ENCODE measurements around the gene MEPE. TPM values are rescaled to one million over a fixed set of nuclear protein-coding genes. Genes with fewer than 3 reads are reported as not detected.

MEPE gene, protein sequence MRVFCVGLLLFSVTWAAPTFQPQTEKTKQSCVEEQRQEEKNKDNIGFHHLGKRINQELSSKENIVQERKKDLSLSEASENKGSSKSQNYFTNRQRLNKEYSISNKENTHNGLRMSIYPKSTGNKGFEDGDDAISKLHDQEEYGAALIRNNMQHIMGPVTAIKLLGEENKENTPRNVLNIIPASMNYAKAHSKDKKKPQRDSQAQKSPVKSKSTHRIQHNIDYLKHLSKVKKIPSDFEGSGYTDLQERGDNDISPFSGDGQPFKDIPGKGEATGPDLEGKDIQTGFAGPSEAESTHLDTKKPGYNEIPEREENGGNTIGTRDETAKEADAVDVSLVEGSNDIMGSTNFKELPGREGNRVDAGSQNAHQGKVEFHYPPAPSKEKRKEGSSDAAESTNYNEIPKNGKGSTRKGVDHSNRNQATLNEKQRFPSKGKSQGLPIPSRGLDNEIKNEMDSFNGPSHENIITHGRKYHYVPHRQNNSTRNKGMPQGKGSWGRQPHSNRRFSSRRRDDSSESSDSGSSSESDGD
- polyA plus RNA-seq: not detected in 2 replicates

DNA sequence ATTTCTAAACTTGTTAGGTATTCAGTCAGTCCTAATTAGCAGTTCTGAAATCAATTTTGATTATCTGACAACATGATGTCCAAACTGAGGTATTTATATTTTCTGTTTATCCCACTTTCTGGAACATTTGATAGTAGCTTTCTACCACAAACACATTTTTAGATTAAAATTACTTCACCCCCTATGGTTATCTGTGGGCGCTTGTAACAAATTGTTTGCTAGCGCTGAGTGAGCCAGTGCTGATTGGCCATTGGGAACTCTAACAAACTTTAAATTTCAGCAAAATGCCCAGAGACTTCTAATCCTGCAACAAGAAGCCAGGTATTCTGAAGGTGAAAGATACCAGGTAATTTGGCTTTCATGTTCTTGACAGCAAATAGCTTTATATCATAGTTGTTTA, at the start of gene MEPE:
Gene MEPE (plus strand): TSS at position 301 of the 400 bp plus-strand sequence. CDS start 1,746 bp downstream, outside the sequence.

DNA sequence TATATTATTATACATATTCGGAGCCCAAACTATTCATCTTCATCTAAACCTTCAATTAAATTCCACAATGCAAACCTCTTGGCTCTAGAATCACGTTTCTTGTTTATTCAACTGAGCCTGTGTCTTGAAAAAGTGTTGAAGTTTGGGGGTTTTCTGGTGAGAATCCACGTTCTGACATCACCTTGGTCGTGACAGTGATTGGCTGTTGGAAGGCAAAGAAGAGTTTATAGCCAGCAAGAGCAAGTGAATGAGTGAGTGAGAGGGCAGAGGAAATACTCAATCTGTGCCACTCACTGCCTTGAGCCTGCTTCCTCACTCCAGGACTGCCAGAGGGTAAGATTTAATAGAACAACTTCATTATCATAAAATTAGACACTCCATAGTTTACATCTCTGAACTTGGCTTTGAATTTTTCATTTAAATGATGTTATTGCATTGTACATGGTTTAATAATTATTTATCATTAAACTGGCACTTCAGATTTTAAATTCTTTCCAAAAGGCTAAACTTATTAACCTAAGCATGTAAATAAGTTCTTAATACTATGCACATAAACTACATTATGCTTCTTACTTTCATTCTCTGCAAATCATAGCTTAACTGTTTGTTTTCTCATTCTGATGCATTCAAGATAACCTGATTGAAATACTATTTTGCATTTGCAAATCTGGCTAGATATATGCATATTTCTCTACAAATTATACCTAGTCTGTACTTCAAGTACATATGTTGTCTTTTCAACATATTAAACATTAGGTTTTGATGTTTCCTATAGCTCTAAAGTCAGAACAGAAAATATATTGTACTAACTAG, 33.3 kb upstream of the MEPE start, which contains the start of gene IBSP:
Gene IBSP (plus strand): TSS at position 254 of the 813 bp plus-strand sequence. CDS start 2,808 bp downstream, outside the sequence.

Other genes starting within 250 kb of the MEPE start
- gene DSPP, start 224.4 kb upstream of the MEPE start, polyA plus RNA-seq: not detected in 2 replicates
- not detected in 2 replicates for gene DMP1, start 182.7 kb upstream of the MEPE start, polyA plus RNA-seq
- gene IBSP, start 33.4 kb upstream of the MEPE start, polyA plus RNA-seq: 0.62 TPM in 1 of 2 replicates, not detected in the other
- gene SPP1, start 142.7 kb downstream of the MEPE start, polyA plus RNA-seq: 9.8 and 21.8 TPM in 2 replicates
- gene PKD2, start 174.7 kb downstream of the MEPE start, polyA plus RNA-seq: 5.3 and 7.0 TPM in 2 replicates

Measured in Purkinje cell (primary cell).